Stimulated activated CD8-positive, alpha-beta memory T cell treated with anti-CD3 and anti-CD28 coated beads, Interleukin-15, amount 100 ng/mL, for 48 hours (primary cell): ENCODE data around the gene GIPC2.
"Not testable (repeated sequence)": the region's sequence is repeated elsewhere in the genome, so short reads cannot be mapped to it uniquely, and the experiment has no call there.

Experiments
- DNase-seq, 2 donors: peaks; one replicate each; pipeline ENCODE4 v3.0.0-alpha.2; 2020; ENCODE audit warnings: low read depth in 2 of 2

GIPC2 gene

DNA sequence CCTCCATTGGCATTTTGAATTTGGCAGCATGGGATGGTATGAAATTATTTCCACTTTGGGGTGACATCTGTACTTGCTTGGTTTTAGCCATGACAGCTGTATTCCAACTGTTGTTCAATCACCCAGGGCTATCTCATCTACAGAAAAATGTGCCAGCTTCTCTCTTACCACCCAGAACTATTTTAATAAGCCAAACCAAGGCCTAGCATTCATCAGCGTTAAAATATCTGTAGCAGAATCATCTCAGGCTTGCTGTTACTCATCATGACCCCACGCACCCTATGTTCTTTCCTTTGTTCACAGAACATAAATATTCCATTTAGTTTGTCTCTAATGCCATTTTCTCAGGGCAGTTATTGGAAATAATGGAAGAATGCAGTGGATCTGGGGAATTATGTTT lies 49.8 kb downstream of the GIPC2 start:
- no peak for DNase-seq

DNA sequence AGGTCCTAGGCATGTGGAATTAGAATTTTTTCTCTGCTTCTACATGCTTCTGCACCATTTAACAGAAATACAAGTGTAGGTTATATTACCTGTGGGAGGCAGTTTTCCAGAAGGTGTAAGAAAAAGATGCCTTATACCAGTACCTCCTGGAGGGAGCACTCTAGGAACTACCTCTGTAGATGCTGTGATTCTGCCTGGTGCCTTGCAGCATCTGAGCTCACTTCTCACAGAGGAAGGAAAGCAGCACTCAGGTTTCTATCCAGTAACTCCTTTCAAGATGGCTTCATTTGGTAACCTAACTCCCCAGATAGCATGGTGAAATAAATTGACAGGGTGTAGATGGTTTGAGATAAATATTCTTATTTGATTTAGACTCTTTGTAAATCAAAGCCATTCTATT lies 50.3 kb downstream of the GIPC2 start:
- no peak for DNase-seq

DNA sequence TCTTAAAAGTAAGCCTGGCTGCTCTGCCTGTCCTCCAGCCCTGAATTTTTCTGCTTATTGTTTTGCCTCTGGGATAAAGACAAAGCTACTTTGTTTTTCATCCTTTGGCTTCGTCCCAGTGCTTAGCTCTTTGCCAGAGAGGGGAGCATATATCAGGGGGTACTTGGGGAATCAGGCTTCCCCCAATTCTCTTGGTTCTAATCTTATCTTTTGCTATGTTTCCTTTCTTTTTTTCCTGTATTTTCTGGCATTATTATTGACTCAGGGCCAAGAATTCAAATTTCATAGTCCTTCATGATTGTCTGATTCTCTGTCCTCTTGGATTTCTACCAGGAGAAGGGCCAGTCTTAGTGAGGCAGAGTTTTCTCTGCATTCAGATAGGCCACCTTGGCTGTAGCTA lies 51.2 kb downstream of the GIPC2 start:
- no peak for DNase-seq

DNA sequence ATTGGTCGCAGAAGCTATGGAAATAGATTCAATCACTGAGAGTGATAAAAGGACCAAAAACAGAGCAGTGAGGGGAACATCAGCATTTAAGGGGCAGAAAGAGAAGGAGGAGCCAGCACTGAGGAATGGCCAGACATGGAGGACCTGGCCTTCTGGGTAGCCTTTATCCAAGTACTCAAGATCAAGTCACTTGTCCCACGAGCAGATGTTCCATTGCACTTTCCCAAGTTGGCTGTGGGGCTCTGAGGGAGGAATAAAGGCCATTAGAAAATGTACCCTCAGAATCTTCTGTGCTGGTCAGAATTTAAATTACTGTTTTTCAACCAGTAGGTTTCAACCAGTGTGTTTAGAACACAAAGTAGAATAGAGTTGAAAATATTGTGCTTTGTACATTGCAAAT lies 55.3 kb downstream of the GIPC2 start:
- DNase-seq: no peak

DNA sequence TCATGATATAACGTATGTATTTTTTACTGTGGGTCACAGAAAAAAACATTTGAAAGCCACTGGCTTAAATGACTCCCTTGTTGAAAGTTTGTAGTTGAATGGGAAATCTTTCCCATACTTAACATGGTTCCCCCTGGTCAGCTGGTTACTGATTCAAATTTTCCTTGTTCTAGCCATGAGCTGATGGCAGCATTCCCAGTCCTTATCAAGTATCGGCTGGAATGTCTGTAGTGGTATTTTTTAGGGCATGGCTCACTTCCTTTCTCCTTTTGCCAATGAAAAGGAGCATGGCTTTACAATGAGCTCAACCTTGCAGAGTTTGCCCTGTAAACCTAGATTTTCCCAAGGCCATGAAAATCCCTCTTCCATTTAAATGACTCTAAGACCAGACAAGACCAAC lies 55.7 kb downstream of the GIPC2 start:
- no peak for DNase-seq

DNA sequence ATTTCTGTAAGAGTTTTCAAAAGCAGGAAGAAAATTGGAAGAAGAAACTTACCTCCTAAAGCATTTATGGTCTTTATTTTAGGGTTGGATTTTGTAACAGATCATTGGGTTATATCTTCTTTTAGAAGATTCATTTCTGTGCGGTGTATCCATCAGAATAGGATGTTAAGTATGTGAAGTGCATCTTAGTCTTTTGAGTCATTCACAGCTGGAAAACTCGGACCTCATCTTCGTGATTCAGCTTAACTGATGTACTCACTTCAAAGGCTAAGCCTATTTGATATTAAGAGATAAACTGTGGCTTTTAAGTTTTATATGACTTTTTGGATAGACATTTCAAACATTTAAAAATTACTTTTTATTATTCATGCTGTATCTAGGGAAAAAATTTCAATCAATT lies 56.3 kb downstream of the GIPC2 start:
- DNase-seq: no peak

DNA sequence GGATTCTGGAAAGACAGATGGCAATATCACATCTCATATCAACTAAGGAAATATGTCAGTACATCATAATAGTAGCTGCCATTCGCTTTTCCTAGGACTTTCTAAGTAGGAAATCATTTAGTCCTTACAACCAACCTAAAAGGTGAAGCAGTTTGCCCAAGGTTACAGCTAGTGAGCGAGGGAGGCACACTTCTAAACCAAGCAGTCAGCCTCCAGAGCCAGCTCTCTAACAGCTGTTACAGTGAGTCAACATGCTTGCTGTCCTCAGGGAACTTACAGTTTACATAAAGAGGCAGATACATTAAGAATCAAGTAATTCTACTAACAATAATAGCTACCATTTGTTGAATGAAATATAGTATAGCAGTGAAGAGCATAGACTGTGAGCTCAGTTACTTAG lies 57.1 kb downstream of the GIPC2 start:
- no peak for DNase-seq

DNA sequence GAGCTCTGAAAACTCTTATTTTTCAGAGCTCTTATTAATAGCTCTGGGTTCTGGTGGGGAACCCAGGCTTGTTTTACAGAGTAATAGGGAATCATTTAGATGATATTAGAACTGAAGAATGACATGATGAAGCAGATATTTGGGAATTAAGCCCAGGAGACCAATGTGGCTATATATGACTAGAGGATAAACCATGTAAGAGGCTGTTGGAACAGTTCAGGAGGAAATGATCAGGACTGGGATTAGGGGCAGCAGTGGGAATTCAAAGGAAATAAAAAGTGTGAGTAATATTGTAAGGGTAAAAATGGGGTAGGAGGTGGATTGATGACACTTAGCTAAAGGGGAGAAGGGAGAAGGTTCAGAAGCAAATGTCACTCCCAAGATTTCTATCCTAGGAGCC lies 58.6 kb downstream of the GIPC2 start:
- DNase-seq: no peak

DNA sequence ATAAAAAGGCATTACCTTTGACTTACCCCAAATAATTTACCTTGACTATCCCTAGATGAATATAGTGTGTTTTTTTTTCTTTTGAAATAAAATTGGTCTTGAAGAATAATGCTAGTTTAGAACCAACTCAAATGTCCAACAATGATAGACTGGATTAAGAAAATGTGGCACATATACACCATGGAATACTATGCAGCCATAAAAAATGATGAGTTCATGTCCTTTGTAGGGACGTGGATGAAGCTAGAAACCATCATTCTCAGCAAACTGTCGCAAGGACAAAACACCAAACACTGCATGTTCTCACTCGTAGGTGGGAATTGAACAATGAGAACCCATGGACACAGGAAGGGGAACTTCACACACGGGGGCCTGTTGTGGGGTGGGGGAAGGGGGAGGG lies 63.9 kb downstream of the GIPC2 start:
- DNase-seq: not testable (repeated sequence)

DNA sequence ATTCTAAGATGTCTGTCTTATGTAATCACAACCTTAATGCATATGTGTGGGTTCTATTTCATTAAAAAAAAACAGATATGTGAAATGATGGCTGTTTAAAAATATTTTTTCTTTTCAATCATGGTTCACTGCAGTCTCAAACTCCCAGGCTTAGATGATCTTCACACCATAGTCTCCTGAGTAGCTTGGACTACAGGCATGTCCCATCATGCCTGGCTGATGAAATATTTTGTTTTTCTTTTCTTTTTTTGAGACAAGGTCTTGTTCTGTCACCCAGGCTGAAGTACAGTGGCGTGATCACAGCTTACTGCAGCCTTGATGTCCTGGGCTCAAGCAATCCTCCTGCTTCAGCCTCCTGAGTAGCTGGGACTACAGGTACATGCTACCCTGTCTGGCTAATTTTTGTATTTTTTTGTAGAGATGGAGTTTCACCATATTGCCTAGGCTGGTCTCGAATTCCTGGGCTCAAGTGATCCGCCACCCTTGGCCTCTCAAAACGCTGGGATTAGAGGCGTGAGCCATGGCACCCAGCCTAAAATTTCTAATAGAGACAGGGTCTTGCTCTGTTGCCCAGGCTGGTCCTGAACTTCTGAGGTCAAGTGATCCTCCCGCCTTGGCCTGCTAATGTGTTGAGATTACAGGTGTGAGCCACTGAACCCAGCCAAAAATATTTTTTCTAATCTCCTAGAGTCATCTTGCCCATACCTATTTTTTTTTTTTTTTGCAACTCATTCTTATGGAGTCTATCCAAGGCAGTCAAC lies 67.6 kb downstream of the GIPC2 start:
- no peak for DNase-seq

DNA sequence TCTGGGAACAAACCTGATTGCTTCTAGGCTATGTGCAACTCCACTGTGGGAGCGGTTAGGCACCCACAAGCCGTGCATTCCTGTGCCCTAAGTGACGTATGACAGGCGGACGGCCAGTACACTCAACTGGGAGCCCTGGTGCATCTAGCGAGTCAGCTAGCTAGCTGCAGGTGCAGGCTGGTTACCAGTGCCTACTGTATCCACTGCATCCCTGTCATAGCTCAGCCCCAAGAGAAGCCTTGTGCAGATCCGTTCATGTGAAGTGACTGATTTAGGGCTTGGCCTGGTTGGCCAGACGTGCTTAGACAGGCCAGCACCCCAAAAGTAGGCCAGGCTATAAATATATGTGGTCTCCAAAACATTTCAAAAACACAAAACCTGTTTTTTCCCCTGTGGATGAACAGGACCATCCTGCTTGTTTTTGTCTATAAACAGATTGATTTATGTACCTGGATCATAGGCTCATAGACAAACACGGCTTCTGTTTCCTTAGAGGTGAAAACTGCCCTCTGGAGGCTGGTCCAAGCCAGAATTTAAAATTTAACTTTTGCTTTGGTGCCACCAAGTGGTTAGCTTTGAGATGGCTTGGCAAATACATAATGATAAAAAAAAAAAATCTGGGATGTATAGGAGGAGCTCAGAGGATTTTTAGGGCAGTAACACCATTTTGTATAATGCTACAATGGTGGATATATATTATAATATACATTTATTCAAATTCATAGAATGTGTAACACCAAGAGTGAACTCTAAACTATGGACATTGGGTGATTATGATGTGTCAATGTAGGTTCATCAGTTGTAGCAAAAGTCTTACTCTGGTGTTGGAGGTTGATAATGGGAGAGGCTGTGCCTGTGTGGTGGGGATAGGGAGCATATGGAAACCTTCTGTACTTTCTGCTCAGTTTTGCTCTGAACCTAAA lies 68.5 kb downstream of the GIPC2 start:
- DNase-seq: peak; percentile 4 to 11

DNA sequence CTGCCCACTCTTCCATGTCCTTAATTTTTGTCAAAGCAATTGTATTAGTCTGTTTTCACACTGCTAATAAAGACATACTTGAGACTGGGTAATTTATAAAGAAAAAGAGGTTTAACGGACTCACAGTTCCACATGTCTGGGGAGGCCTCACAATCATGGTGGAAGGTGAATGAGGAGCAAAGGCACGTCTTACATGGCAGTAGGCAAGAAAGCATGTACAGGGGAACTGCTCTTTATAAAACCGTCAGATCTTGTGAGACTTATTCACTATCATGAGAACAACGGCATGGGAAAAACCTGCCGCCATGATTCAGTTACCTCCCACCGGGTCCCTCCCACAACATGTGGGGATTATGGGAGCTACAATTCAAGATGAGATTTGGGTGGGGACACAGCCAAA lies 74.7 kb downstream of the GIPC2 start:
- DNase-seq: not testable (repeated sequence)

DNA sequence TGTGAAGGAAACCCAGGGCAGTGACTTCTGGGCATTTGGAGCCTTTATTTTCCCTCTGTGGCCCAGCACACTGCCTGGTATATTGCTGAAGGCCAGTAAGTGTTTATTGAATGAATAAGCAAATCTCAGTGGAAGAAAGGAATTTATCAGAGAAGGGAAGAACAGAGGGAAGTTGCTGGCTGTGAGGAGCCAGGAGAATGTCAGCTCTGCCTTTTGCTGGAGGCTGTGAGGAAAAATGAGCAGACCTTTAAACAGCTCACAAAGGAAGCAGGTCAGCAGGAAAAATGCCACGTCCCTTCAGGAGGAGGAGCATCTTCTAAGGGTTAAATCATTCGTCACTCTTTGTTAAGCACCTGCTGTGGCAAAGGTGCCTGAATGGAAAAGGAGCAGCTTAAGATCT lies 75.9 kb downstream of the GIPC2 start:
- DNase-seq: no peak

DNA sequence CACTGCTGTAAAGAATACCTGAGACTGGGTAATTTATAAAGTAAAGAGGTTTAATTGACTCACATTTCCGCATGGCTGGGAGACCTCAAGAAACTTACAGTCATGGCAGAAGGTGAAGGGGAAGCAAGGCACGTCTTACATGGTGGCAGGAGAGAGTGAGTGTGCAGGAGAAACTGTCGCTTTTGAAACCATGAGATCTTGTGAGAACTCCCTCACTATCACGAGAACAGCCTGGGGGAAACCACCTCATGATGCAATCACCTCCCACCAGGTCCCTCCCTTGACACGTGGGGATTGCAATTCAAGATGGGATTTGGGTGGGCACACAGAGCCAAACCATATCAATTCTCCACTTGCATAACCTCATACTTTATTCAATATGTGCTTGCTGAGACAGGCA lies 76.6 kb downstream of the GIPC2 start:
- DNase-seq: no peak

DNA sequence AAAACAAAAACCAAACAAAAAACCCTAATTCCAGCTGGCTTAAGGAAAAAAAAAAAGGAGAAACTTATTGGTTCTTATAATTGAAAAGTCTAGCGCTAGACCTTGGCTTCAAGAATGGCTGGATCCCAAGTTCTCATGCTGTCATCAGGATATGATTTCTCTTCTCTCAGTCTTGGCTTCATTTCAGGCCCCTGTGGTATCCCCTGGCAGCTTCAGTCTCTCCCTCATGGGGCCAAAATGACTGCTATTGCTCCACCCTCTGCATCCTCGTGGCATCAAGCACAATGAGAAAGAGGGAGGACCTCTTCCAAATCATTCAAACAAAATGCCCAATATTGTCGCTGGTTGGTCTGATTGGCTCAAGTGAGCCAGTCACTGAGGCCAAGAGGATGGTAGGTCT lies 80.7 kb downstream of the GIPC2 start:
- DNase-seq: no peak

DNA sequence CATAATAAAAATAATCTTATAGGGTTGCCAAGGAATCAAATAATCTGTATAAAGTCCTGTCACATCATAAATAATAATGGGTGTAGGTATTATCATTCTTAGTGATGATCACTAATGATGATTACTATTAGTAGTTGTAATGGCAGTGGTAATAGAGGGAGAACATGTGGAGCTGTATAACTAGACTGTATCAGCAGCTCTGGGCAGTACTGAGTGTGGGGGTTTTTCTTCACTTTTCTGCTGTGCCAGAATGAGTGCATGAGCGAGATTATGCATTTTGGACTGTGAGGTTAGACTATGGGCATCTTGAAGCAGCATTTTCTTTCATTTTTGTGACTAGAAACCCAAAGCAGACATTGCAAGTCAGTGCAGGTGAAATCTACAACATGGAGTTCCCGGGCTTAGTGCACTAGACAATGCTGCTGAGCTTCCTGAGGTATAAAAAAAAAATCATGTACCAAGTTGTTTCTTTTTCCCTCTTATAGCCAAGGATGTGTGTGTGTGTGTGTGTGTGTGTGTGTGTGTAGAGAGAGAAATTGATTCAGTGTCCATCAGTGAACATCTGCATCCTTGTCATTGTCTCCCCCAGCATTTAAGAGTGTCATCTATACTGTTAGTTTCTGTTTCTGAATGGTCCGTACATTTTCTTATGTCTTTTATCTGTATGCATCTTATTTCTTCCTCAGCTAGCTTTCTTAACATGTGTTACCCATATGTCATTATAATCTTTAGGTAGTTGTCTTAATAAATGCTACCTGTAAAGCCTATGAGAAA lies 86.6 kb downstream of the GIPC2 start:
- DNase-seq: no peak

DNA sequence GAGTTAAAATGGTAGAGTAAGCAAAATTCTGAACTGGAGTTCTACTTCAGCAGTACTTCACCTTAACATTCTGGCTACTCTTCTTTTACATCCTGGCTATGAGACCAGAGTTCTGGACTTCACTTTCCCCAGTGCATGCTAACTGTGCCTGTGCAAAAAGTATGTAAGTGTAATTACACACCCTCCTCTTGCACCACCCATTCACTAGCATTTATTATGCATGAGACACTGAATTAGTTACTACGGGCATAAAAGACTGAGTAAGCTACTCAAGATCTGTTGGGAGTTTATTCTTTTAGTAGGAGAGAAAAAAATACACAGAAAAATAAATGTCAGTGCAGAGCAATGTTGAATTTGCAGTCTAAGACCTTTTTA lies 87.2 kb downstream of the GIPC2 start:
- DNase-seq: no peak

DNA sequence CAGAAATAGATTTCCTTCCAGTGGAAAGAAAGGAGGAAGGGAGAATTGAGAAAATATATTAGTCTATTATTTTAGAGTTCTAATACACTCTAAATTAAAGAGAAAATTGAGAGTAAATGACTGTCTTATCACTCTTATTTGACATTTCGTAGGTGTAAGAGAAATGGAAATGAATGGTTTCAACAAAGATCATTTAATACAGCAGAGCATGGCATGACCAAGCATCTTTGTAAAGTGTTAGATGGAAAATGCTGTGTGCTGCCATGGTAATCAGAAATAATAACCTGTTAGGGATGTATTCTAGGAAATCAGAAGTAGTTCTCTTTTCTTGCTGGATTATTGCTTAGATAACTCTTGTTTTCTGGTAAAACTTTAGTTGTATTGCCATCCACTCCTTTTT lies 90.9 kb downstream of the GIPC2 start:
- DNase-seq: no peak

DNA sequence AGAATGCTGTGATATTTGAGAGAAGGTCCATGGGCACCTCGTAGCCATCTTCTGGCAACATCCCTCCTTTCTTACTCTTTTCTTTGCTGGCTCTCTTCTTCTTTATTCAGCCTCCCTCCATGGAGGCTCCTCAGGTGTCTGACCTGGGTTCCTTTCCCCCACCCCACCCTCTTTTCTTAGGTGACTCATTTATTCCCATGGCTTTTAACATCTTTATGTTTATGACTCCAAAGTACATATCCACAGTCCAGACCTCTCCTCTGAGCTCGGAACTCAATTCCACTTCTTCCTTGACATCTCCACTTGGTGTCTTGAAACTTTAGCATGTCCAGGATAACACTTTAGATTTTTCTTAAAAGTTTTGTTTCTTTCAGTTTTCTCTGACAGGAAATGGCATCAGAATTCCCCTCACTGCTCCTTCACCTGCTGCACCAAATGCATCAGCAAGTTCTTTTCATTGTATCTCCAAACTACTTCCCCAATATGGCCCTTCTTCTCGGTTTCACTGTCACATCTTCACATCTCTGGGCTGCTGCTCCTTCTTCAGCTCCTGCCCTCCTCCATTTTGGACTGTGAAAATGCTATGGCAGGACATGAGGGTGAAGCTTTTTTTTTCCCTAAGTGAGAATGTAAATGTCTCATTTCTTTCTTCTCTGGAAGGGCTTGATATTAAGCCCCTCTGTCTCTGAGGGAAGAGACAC lies 95.9 kb downstream of the GIPC2 start:
- no peak for DNase-seq

DNA sequence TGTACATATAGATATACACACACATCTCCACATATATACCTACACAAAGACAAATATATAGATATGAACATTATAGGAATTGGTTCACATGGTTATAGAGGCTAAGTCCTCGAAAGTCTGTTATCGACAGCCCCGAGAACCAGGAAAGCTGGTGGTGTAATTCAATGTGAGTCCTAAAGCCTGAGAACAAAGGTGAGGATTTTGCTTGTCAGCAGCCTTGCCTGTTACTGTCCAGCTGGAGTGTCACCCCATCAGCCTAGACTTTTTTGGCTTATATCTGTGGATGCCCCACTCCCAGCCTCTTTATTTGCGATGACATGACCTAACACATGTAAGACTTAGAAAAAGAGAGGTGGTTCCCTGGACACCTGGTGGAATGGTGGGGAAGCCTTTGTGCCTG lies 97.0 kb downstream of the GIPC2 start:
- no peak for DNase-seq

DNA sequence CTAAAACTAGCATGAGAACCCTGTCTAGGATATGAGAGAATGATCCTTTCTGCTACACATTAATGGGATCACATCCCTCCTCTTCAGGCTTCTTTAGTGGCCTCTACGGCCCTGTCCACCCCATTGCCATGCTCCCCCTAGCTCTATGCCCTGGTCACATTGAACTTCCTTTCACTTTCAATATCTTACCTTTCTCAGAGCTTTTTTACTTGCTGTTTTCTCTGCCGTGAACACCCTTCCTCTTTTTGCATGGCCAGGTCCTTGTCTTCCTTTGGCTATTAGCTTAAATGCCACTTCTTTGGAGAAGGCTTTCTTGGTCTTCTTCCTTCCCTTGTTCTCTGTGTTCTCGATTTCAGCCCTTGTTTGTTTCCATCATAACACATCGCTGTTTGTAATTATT lies 97.4 kb downstream of the GIPC2 start:
- DNase-seq: no peak

DNA sequence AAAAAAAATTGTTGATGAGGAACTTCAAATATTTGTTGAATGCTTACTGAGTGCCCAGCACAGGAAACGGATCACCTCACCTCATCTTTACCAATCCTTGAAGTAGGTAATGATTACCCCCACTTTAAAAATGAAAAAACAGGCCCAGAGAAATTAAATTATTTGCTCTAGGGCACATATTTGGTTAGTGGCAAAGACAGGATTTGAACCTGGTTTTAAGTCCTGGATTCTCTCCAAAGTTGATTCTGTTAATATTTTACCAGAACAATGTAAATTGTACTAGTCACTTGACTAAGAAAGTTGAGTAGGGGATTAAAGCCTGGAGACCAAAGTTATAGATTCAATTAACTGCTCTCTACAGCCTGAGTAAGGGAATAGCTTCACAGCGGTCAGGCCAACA lies 97.9 kb downstream of the GIPC2 start:
- DNase-seq: no peak
